Mesenchymal stem cell (in vitro differentiated cells and primary cell): ENCODE data around the gene SORCS1.

Experiments used
- DNase-seq: peaks from one replicate; pipeline ENCODE4 v3.0.0-alpha.2; 2013
- H2AFZ ChIP-seq: one replicate; pipeline ENCODE4 v1.6.1; 2013; ENCODE audit warnings: low read depth, mild to moderate bottlenecking, control low read depth, inconsistent platforms, low read length, moderate library complexity
- H2AK5ac ChIP-seq: 2 replicates; pipeline ENCODE4 v1.6.1; 2013; ENCODE audit warnings: low read length, moderate library complexity, mild to moderate bottlenecking, inconsistent platforms; ENCODE audit not compliant: severe bottlenecking
- H2BK120ac ChIP-seq: one replicate; pipeline ENCODE4 v1.6.1; 2013; ENCODE audit warnings: low read depth, mild to moderate bottlenecking, inconsistent platforms, low read length, moderate library complexity
- H2BK12ac ChIP-seq, 2 experiments: one replicate each; pipeline ENCODE4 v1.6.1; 2013; ENCODE audit warnings: inconsistent platforms in 2 of 2, low read length in 2 of 2, mild to moderate bottlenecking in 2 of 2, moderate library complexity in 2 of 2, control low read depth in 1 of 2
- H2BK15ac ChIP-seq: one replicate; pipeline ENCODE4 v1.6.1; 2013; ENCODE audit warnings: mild to moderate bottlenecking, low read depth, inconsistent platforms; ENCODE audit not compliant: poor library complexity, severe bottlenecking
- H2BK5ac ChIP-seq: 2 replicates; pipeline ENCODE4 v1.6.1; 2013; ENCODE audit warnings: low read depth, mild to moderate bottlenecking, low read length, control low read depth, inconsistent platforms; ENCODE audit not compliant: poor library complexity, severe bottlenecking
- H3K14ac ChIP-seq, 2 experiments: one replicate each; pipeline ENCODE4 v1.6.1; 2013; ENCODE audit warnings: inconsistent platforms in 2 of 2, low read length in 2 of 2, control low read depth in 1 of 2, mild to moderate bottlenecking in 1 of 2, moderate library complexity in 1 of 2
- H3K18ac ChIP-seq, 2 experiments: one replicate each; pipeline ENCODE4 v1.6.1; 2013; ENCODE audit warnings: inconsistent platforms in 2 of 2, low read length in 2 of 2, control low read depth in 1 of 2, low read depth in 1 of 2, mild to moderate bottlenecking in 1 of 2
- H3K23ac ChIP-seq, 2 experiments: one replicate each; pipeline ENCODE4 v1.6.1; 2013; ENCODE audit warnings: inconsistent platforms in 2 of 2, low read length in 2 of 2, mild to moderate bottlenecking in 2 of 2, moderate library complexity in 2 of 2, control low read depth in 1 of 2
- H3K27ac ChIP-seq: 2 replicates; pipeline ENCODE4 v1.5.1; 2013; ENCODE audit warnings: mild to moderate bottlenecking, moderate library complexity, low read length, control low read depth, inconsistent platforms; ENCODE audit not compliant: poor library complexity, severe bottlenecking
- H3K27me3 ChIP-seq, 2 experiments: 2 replicates each; pipeline versions ENCODE4 v1.6.1 to v1.7.0; 2013; ENCODE audit warnings: low read length in 2 of 2, mild to moderate bottlenecking in 2 of 2, moderate library complexity in 2 of 2, control low read depth in 1 of 2, inconsistent platforms in 1 of 2; ENCODE audit not compliant: control insufficient read depth in 1 of 2, insufficient read depth in 1 of 2
- H3K36me3 ChIP-seq, 2 experiments: 2 replicates each; pipeline versions ENCODE4 v1.6.1 to v1.7.0; 2013; ENCODE audit warnings: low read length in 2 of 2, control low read depth in 1 of 2, inconsistent platforms in 1 of 2, low read depth in 1 of 2, mild to moderate bottlenecking in 1 of 2; ENCODE audit not compliant: insufficient read depth in 2 of 2, control insufficient read depth in 1 of 2
- H3K4ac ChIP-seq, 2 experiments: one replicate each; pipeline ENCODE4 v1.6.1; 2013; ENCODE audit warnings: inconsistent platforms in 2 of 2, low read length in 2 of 2, mild to moderate bottlenecking in 2 of 2, moderate library complexity in 2 of 2, control low read depth in 1 of 2, low read depth in 1 of 2
- H3K4me1 ChIP-seq: 2 replicates; pipeline ENCODE4 v1.6.1; 2013; ENCODE audit warnings: low read depth, low read length, control low read depth; ENCODE audit not compliant: control insufficient read depth, insufficient read depth
- H3K4me2 ChIP-seq: 2 replicates; pipeline ENCODE4 v1.6.1; 2013; ENCODE audit warnings: low read length, mild to moderate bottlenecking, inconsistent platforms; ENCODE audit not compliant: poor library complexity, severe bottlenecking
- H3K4me3 ChIP-seq, 2 experiments: 2 replicates each; pipeline versions ENCODE4 v1.5.1 to v1.7.0; 2013; ENCODE audit warnings: low read length in 2 of 2, mild to moderate bottlenecking in 2 of 2, control low read depth in 1 of 2, low read depth in 1 of 2; ENCODE audit not compliant: insufficient read depth in 1 of 2
- H3K79me1 ChIP-seq: replicated peaks from 2 replicates; pipeline ENCODE4 v1.6.1; 2013; ENCODE audit warnings: mild to moderate bottlenecking, control low read depth, low read length, inconsistent platforms; ENCODE audit not compliant: poor library complexity, severe bottlenecking
- H3K9ac ChIP-seq: 2 replicates; pipeline ENCODE4 v1.7.0; 2013; ENCODE audit warnings: mild to moderate bottlenecking, low read length, moderate library complexity
- H3K9me3 ChIP-seq: 2 replicates; pipeline ENCODE4 v1.7.0; 2013; ENCODE audit warnings: mild to moderate bottlenecking, low read length; ENCODE audit not compliant: control insufficient read depth
- H4K8ac ChIP-seq: one replicate; pipeline ENCODE4 v1.6.1; 2013; ENCODE audit warnings: inconsistent platforms, mild to moderate bottlenecking, low read length, moderate library complexity
- H4K91ac ChIP-seq: one replicate; pipeline ENCODE4 v1.6.1; 2013; ENCODE audit warnings: mild to moderate bottlenecking, low read length, inconsistent platforms
- WGBS: methylation state at CpG from one replicate; pipeline ENCODE4 v1.1.7; 2013; ENCODE audit warnings: mixed read lengths; 5-methylcytosine and 5-hydroxymethylcytosine counted together

Gene SORCS1

GRCh38 chr10:106680061-106680460 is 484.4 kb downstream of the SORCS1 start:
- no peak overlapping the region for H3K4ac ChIP-seq
- no peak overlapping the region for H2AK5ac ChIP-seq
- H3K9me3 ChIP-seq: peaks cover 3% of the 10 kb centered on the region
- 58% methylated on average over 1 of the region's 2 CpGs for WGBS
- no peaks in the 10 kb centered on the region for H3K79me1 ChIP-seq
- no peaks in the 10 kb centered on the region for H3K4me1 ChIP-seq
- no peak overlapping the region for H3K18ac ChIP-seq
- H3K27ac ChIP-seq: no peak overlapping the region
- no peak overlapping the region for H3K23ac ChIP-seq
- no peak overlapping the region for H3K4me3 ChIP-seq
- H3K27me3 ChIP-seq: no peaks in the 10 kb centered on the region
- no peak overlapping the region for H2AFZ ChIP-seq
- no peak overlapping the region for H3K9ac ChIP-seq
- H4K91ac ChIP-seq: no peak overlapping the region
- no peak overlapping the region for H2BK5ac ChIP-seq
- H2BK120ac ChIP-seq: no peak overlapping the region
- H4K8ac ChIP-seq: no peak overlapping the region
- H3K4me2 ChIP-seq: no peak overlapping the region
- no peak overlapping the region for H2BK12ac ChIP-seq
- no peak overlapping the region for H2BK15ac ChIP-seq
- DNase-seq: no peak
- no peaks in the 10 kb centered on the region for H3K36me3 ChIP-seq
- no peak overlapping the region for H3K14ac ChIP-seq

DNA sequence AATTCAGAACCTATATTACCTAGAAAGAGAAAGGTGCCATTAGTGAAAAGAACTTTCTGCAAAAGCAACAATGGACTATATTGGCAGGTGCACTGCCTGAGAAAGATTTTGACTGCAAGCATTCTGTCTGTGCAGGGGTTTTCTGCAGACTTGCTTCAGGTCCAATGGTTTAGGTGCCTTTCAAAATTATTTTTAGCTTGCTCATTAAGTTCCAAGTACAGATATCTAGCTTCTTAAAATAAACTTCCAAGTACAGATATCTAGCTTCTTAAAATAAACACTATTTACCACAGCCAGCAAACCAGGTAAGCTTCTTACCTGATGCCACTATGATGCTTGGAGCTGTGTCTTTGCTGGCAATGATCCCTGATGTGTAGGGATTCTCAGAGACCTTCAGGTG is 485.2 kb downstream of the SORCS1 start:
- H3K36me3 ChIP-seq: no peaks in the 10 kb centered on the region
- no peak overlapping the region for H2BK5ac ChIP-seq
- H2AFZ ChIP-seq: no peak overlapping the region
- H3K4me2 ChIP-seq: no peak overlapping the region
- H3K4me1 ChIP-seq: no peaks in the 10 kb centered on the region
- H3K14ac ChIP-seq: no peak overlapping the region
- no peak overlapping the region for H3K4ac ChIP-seq
- H3K9me3 ChIP-seq: peaks cover 3% of the 10 kb centered on the region
- no peak overlapping the region for H4K8ac ChIP-seq
- no peaks in the 10 kb centered on the region for H3K27me3 ChIP-seq
- H3K4me3 ChIP-seq: no peak overlapping the region
- H2BK120ac ChIP-seq: no peak overlapping the region
- no peak overlapping the region for H3K9ac ChIP-seq
- H4K91ac ChIP-seq: no peak overlapping the region
- DNase-seq: no peak
- no peak overlapping the region for H2AK5ac ChIP-seq
- no peaks in the 10 kb centered on the region for H3K79me1 ChIP-seq
- no peak overlapping the region for H3K27ac ChIP-seq
- H2BK15ac ChIP-seq: no peak overlapping the region
- H3K23ac ChIP-seq: no peak overlapping the region
- no peak overlapping the region for H2BK12ac ChIP-seq
- no peak overlapping the region for H3K18ac ChIP-seq

DNA sequence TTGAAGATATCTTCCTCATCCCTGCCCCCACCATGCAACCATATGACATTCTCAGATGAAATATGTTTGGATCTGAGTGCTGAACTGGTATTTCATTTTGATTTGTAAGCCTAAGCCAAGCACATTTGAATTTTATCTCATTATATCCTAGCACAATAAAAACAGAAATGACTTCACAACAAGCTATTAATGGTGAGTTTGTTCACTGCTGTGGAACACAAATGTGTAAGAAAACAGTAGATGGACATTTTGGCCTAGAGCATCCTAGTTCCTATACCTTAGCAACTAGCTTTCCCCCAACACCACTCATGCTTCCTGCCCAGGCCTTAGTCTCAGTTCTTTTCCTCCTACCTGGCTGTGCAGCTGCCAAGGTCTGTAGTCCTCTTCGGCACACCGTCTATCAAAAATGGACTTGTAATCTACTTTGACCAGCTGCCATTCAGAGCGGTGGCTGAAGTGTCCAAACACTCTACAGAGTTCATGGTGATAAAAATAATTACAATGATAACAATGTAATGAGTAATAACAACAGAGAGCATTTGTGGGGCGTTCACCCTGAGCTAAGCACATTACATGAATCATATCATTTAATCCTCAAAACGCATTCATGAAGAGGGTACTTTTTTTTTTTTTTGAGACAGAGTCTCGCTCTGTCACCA is 491.9 kb downstream of the SORCS1 start:
- 79% methylated on average over 3 of the region's 6 CpGs for WGBS
- H3K9ac ChIP-seq: no peak overlapping the region
- no peak overlapping the region for H2AFZ ChIP-seq
- no peak for DNase-seq
- no peak overlapping the region for H4K91ac ChIP-seq
- peaks cover 3% of the 10 kb centered on the region for H3K9me3 ChIP-seq
- no peak overlapping the region for H2BK5ac ChIP-seq
- H3K18ac ChIP-seq: no peak overlapping the region
- no peaks in the 10 kb centered on the region for H3K36me3 ChIP-seq
- H3K4me2 ChIP-seq: no peak overlapping the region
- H3K4ac ChIP-seq: no peak overlapping the region
- H3K4me1 ChIP-seq: no peaks in the 10 kb centered on the region
- H3K4me3 ChIP-seq: no peak overlapping the region
- H3K79me1 ChIP-seq: no peaks in the 10 kb centered on the region
- no peak overlapping the region for H2BK12ac ChIP-seq
- no peaks in the 10 kb centered on the region for H3K27me3 ChIP-seq
- H2BK120ac ChIP-seq: no peak overlapping the region
- no peak overlapping the region for H4K8ac ChIP-seq
- H3K27ac ChIP-seq: no peak overlapping the region
- H2BK15ac ChIP-seq: no peak overlapping the region
- H3K14ac ChIP-seq: no peak overlapping the region
- no peak overlapping the region for H3K23ac ChIP-seq
- H2AK5ac ChIP-seq: no peak overlapping the region

GRCh38 chr10:106661767-106662140 is 502.8 kb downstream of the SORCS1 start:
- no peaks in the 10 kb centered on the region for H3K36me3 ChIP-seq
- H2AK5ac ChIP-seq: no peak overlapping the region
- no peaks in the 10 kb centered on the region for H3K27me3 ChIP-seq
- no peak for DNase-seq
- H3K9ac ChIP-seq: no peak overlapping the region
- H2AFZ ChIP-seq: no peak overlapping the region
- H4K91ac ChIP-seq: no peak overlapping the region
- 69% methylated on average over 3 of the region's 3 CpGs for WGBS
- H4K8ac ChIP-seq: no peak overlapping the region
- H2BK15ac ChIP-seq: no peak overlapping the region
- no peak overlapping the region for H3K14ac ChIP-seq
- H3K4me3 ChIP-seq: no peak overlapping the region
- H3K23ac ChIP-seq: no peak overlapping the region
- no peak overlapping the region for H2BK5ac ChIP-seq
- no peaks in the 10 kb centered on the region for H3K4me1 ChIP-seq
- no peak overlapping the region for H3K4me2 ChIP-seq
- H2BK12ac ChIP-seq: no peak overlapping the region
- H3K9me3 ChIP-seq: no peaks in the 10 kb centered on the region
- no peak overlapping the region for H3K18ac ChIP-seq
- no peaks in the 10 kb centered on the region for H3K79me1 ChIP-seq
- no peak overlapping the region for H3K27ac ChIP-seq
- no peak overlapping the region for H3K4ac ChIP-seq
- H2BK120ac ChIP-seq: no peak overlapping the region
